A204.1 (cell line): ENCODE measurements around the gene NDUFS2.

ENCODE experiments used
- FAIRE-seq: peaks from 2 replicates; lab custom pipeline; 2012; peaks lifted over from hg19 to GRCh38; lab: Jason Lieb, UNC

The NDUFS2 gene

GRCh38 chr1:161201836-161202712 lies at the start of gene NDUFS2:
TSS of gene NDUFS2 (plus strand) at chr1:161202367. CDS start at chr1:161202386, 19 bp downstream.
- FAIRE-seq = peak; percentile 97

GRCh38 chr1:161153176-161153575 lies 49.0 kb upstream of the NDUFS2 start:
- FAIRE-seq = no peak

GRCh38 chr1:161153682-161154337 lies 48.4 kb upstream of the NDUFS2 start, which contains the start of gene UFC1:
TSS of gene UFC1 (plus strand) at chr1:161153978. CDS start at chr1:161153998, 20 bp downstream.
- FAIRE-seq = peak; percentile 47

GRCh38 chr1:161157867-161158266 lies 44.3 kb upstream of the NDUFS2 start:
- no peak for FAIRE-seq

GRCh38 chr1:161158316-161159010 lies 43.7 kb upstream of the NDUFS2 start:
- no peak for FAIRE-seq

GRCh38 chr1:161159087-161159912 lies 42.9 kb upstream of the NDUFS2 start, which contains the start of gene USP21:
TSS of gene USP21 (plus strand) at chr1:161159500. CDS start at chr1:161160641, 1,141 bp downstream.
- FAIRE-seq = no peak

- no peak for FAIRE-seq
Measured at GRCh38 chr1:161159913-161160243, 42.3 kb upstream of the NDUFS2 start.

- FAIRE-seq = no peak
Measured at GRCh38 chr1:161160671-161161145, 41.5 kb upstream of the NDUFS2 start.

- FAIRE-seq = no peak
Measured at GRCh38 chr1:161161652-161162051, 40.5 kb upstream of the NDUFS2 start.

- FAIRE-seq = no peak
Measured at GRCh38 chr1:161162052-161162451, 40.1 kb upstream of the NDUFS2 start.

- FAIRE-seq = no peak
Measured at GRCh38 chr1:161162806-161163205, 39.4 kb upstream of the NDUFS2 start.

GRCh38 chr1:161163793-161164192 lies 38.4 kb upstream of the NDUFS2 start:
- no peak for FAIRE-seq

GRCh38 chr1:161164901-161165610 lies 37.1 kb upstream of the NDUFS2 start:
- FAIRE-seq = no peak

- peak; percentile 96 for FAIRE-seq
Measured at GRCh38 chr1:161165742-161166668, 36.2 kb upstream of the NDUFS2 start, which contains the start of gene PPOX. TSS of gene PPOX (plus strand) at chr1:161166426. CDS start at chr1:161166848, 422 bp downstream.

GRCh38 chr1:161166669-161167548 lies 35.3 kb upstream of the NDUFS2 start:
- FAIRE-seq = no peak

GRCh38 chr1:161168906-161169305 lies 33.3 kb upstream of the NDUFS2 start:
- FAIRE-seq = no peak

GRCh38 chr1:161171191-161171590 lies 31.0 kb upstream of the NDUFS2 start:
- no peak for FAIRE-seq

GRCh38 chr1:161171696-161172095 lies 30.5 kb upstream of the NDUFS2 start:
- FAIRE-seq = no peak

GRCh38 chr1:161172349-161172748 lies 29.8 kb upstream of the NDUFS2 start:
- FAIRE-seq = no peak
